ENCODE measurements around the gene TAF1C.

The TAF1C gene

GRCh38 chr16:84218956-84219355 is 32.1 kb upstream of the TAF1C start:
- TF ChIP-seq REPIN1 (tag by site-specific recombination; IDR thresholded peaks at IDR 0.05; ENCODE audit: low read depth) (no peak), SP7 (tag by site-specific recombination; IDR thresholded peaks at IDR 0.05) (no peak), MYNN (tag by site-specific recombination; IDR thresholded peaks at IDR 0.05; ENCODE audit: borderline replicate concordance) (no peak), ZNF624 (tag by site-specific recombination; IDR thresholded peaks at IDR 0.05) (no peak), ZFP37 (tag by site-specific recombination; IDR thresholded peaks at IDR 0.05) (no peak), ZNF248 (tag by site-specific recombination; IDR thresholded peaks at IDR 0.05) (no peak), ZNF704 (tag by site-specific recombination; IDR thresholded peaks at IDR 0.05) (no peak), ZNF629 (tag by site-specific recombination; IDR thresholded peaks at IDR 0.05) (no peak)
- TF ChIP-seq, protein P1, sequence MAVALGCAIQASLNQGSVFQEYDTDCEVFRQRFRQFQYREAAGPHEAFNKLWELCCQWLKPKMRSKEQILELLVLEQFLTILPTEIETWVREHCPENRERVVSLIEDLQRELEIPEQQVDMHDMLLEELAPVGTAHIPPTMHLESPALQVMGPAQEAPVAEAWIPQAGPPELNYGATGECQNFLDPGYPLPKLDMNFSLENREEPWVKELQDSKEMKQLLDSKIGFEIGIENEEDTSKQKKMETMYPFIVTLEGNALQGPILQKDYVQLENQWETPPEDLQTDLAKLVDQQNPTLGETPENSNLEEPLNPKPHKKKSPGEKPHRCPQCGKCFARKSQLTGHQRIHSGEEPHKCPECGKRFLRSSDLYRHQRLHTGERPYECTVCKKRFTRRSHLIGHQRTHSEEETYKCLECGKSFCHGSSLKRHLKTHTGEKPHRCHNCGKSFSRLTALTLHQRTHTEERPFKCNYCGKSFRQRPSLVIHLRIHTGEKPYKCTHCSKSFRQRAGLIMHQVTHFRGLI (tag by site-specific recombination; IDR thresholded peaks at IDR 0.05), result no peak
- H3K4me1 ChIP-seq (ENCODE audit: control insufficient read depth, insufficient read depth, low read length), result no peaks in the 10 kb centered on the region
- H3K27ac ChIP-seq (ENCODE audit: extremely low read depth, low read depth, low read length), result no peak overlapping the region
- ChIA-PET POLR2A (no interaction called here), CTCF (interaction anchor here (0.7 kb wide), 1 partner anchor 134 kb away, joined by 3 read pairs; no protein-coding TSS in a partner anchor)
- no peak overlapping the region for H3K4me3 ChIP-seq (ENCODE audit: low read depth, low read length)
- H3K9me3 ChIP-seq (ENCODE audit: control insufficient read depth, insufficient read depth, low read depth, low read length), result no peaks in the 10 kb centered on the region
- no peaks in the 10 kb centered on the region for H3K36me3 ChIP-seq (ENCODE audit: control insufficient read depth in 2 of 2, insufficient read depth in 1 of 2, low read length in 2 of 2)

GRCh38 chr16:84218176-84218823 is 31.4 kb upstream of the TAF1C start:
- no peak for TF ChIP-seq ZNF561 (tag by site-specific recombination; IDR thresholded peaks at IDR 0.05; ENCODE audit: borderline replicate concordance)
- TF ChIP-seq HOXD13 (CRISPR knock-in tag; IDR thresholded peaks at IDR 0.05; ENCODE audit: borderline replicate concordance), result no peak
- TF ChIP-seq ZIC2 (tag by site-specific recombination; IDR thresholded peaks at IDR 0.05), result no peak
- no peak for TF ChIP-seq ZNF366 (tag by site-specific recombination; conservative IDR thresholded peaks at IDR 0.05)
- TF ChIP-seq HOXC10 (CRISPR knock-in tag; IDR thresholded peaks at IDR 0.05), result no peak
- TF ChIP-seq ZNF555 (tag by site-specific recombination; conservative IDR thresholded peaks at IDR 0.05), result no peak
- no peak for TF ChIP-seq ZNF624 (tag by site-specific recombination; IDR thresholded peaks at IDR 0.05)
- TF ChIP-seq ZNF302 (tag by site-specific recombination; IDR thresholded peaks at IDR 0.05; ENCODE audit: low read depth), result no peak
- no peak for TF ChIP-seq ZNF398 (tag by site-specific recombination; IDR thresholded peaks at IDR 0.05)
- no peak for TF ChIP-seq ZNF600 (tag by site-specific recombination; IDR thresholded peaks at IDR 0.05)
- no peak for TF ChIP-seq PBX3 (CRISPR knock-in tag; IDR thresholded peaks at IDR 0.05)
- CTCF ChIA-PET, result interaction anchor here (0.7 kb wide), 1 partner anchor 134 kb away, joined by 3 read pairs; no protein-coding TSS in a partner anchor

More at GRCh38 chr16:84218176-84218823, 31.4 kb upstream of the TAF1C start:
- Histone ChIP-seq H3K9me3 (ENCODE audit: control insufficient read depth, insufficient read depth, low read depth, low read length) (no peaks in the 10 kb centered on the region), H3K36me3 (ENCODE audit: control insufficient read depth in 2 of 2, insufficient read depth in 1 of 2, low read length in 2 of 2) (no peaks in the 10 kb centered on the region), H3K4me1 (ENCODE audit: control insufficient read depth, insufficient read depth, low read length) (no peaks in the 10 kb centered on the region), H3K27ac (ENCODE audit: extremely low read depth, low read depth, low read length) (no peak overlapping the region), H3K4me3 (ENCODE audit: low read depth, low read length) (no peak overlapping the region)
- POLR2A ChIA-PET, result no interaction called here
